ENCODE data around the gene GBP7. TPM values are rescaled to one million over a fixed set of nuclear protein-coding genes. Genes with fewer than 3 reads are reported as not detected.
A peak's percentile ranks its signal among the peaks of the same experiment; 100 is the strongest.

The GBP7 gene
- total and polyA plus RNA-seq, 9 donors = 0.15 to 0.28 TPM; not detected in 7

- Histone ChIP-seq H3K27ac (peak overlapping the region in 1 of 2 donors; percentile 82), H3K36me3 (no peaks in the 10 kb centered on the region), H3K4me3 (no peak overlapping the region), H3K27me3 (no peaks in the 10 kb centered on the region), H3K4me1 (ENCODE audit: insufficient read depth) (peaks cover 7% of the 10 kb centered on the region), H3K9me3 (peaks cover 0 to 5% of the 10 kb centered on the region in 2 donors)
- 0 to 3% (median 0%) methylated on average over 2 of the region's 2 CpGs for WGBS, 3 donors
- intact Hi-C loops (cut with DNase I) = no loop called here
- TF ChIP-seq EP300 (IDR thresholded peaks at IDR 0.05) (no peak), POLR2A (IDR thresholded peaks at IDR 0.05) (no peak), CTCF (IDR thresholded peaks at IDR 0.05) (no peak)
- no peak for DNase-seq
These were observed 24.9 kb upstream of the GBP7 start for GRCh38 chr1:89200663-89201062.

DNA sequence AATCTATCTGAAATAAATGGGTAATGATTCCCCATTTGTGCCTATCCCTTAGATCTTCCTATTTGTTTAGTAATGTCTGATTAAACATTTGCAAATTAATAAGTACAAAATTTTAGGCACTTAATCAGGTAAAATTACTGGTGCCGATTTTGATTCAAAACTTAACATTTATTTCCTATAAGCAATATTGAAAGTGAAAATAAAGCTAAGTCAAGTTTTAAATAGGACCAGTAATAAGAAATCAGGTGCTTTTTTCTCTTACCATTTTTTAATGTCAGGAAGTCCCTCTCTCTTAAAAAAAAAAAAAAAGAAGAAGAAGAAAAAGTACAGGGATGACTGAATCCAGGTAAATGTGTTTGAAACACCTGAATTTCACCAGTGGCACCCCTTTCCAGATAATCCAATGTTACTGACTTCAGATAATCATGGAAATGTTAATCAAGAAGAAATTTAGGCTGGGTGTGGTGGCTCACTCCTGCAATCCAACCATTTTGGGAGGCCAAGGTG lies 23.8 kb upstream of the GBP7 start:
- Histone ChIP-seq H3K27me3 (no peaks in the 10 kb centered on the region), H3K9me3 (no peaks in the 10 kb centered on the region), H3K4me1 (ENCODE audit: insufficient read depth) (peaks cover 7% of the 10 kb centered on the region), H3K4me3 (peak overlapping the region; percentile 42), H3K27ac (peak overlapping the region in 1 of 2 donors; percentile 82), H3K36me3 (no peaks in the 10 kb centered on the region)
- no peak for TF ChIP-seq CTCF (IDR thresholded peaks at IDR 0.05)
- TF ChIP-seq POLR2A (IDR thresholded peaks at IDR 0.05) = no peak
- TF ChIP-seq EP300 (IDR thresholded peaks at IDR 0.05) = no peak
- intact Hi-C loops (cut with DNase I) = loop anchor here in 1 of 4 donors (10.0 kb wide), 1 partner anchor 75 kb away; the partner anchor contains the start of gene GBP5
- WGBS, 3 donors = 6 to 39% (median 18%) methylated on average over 1 of the region's 1 CpG
- no peak for DNase-seq

DNA sequence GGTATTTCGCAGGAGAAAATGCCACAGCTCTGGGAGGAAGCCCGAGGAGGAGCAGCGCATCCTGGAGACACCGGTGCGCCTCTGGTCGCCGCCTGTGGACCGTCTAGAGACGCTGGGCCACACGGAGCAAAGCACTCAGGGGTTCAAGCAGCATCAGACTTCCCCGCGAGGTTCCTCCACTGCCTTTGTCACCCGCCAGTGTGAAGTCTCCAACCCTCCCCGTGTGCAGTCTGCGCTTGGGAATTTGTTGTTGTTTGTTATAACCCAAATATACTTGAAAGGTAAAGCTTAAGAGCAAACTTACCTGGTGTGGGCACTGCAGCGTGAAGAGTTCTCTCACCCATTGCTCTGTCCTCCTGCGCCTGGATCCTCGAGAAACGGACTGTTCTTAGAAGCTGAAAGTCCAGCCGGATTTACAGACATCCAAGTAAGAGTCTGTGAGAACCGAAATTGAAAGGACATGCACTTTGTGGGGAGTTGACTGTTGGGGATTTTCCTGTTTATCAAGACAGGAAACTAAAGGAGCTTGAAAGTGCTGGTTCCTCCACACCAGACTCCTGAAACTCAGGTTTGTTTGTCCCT lies 22.8 kb upstream of the GBP7 start, which contains the start of gene GBP4:
TSS of gene GBP4 (minus strand) at position 452 of the 582 bp plus-strand sequence. CDS start at position 344, 108 bp downstream.
- 1 to 27% (median 11%) methylated on average over 21 of the region's 21 CpGs for whole genome bisulfite sequencing, 3 donors
- peak; percentile 49 to 63 (median 57) for DNase-seq

DNA sequence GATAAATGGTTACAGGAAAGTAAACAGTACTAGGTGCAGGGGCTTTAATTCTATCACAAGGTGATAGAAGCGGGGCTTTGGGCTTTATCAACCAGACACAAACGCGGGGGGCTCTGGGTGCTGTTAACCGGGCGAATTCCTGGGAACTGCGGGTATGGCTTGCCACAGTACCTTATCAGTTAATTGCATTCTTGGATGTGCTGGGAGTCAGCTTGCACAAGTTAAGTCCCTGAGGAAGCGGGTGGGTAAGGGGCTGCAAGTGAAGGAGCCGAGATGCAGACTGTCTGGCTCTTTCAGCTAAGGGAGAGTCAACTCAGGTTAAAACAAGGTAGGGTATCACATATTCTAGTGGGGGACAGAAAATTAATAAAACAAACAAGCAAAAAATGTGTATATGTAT lies 22.3 kb upstream of the GBP7 start:
- Histone ChIP-seq H3K9me3 (no peaks in the 10 kb centered on the region), H3K27me3 (no peaks in the 10 kb centered on the region), H3K4me1 (ENCODE audit: insufficient read depth) (peaks cover 7% of the 10 kb centered on the region), H3K4me3 (peak overlapping the region; percentile 42), H3K36me3 (no peaks in the 10 kb centered on the region), H3K27ac (peak overlapping the region; percentile 60 to 82)
- 0 to 22% (median 8%) methylated on average over 8 of the region's 8 CpGs for WGBS, 3 donors
- peak in 2 of 5 donors; percentile 12 to 28 for DNase-seq
- TF ChIP-seq CTCF (IDR thresholded peaks at IDR 0.05) (no peak), POLR2A (IDR thresholded peaks at IDR 0.05) (no peak), EP300 (IDR thresholded peaks at IDR 0.05) (no peak)
- intact Hi-C loops (cut with DNase I) = loop anchor here in 1 of 4 donors (10.0 kb wide), 1 partner anchor 77 kb away; the partner anchor contains the start of gene GBP5

More for the DNA sequence above, 22.8 kb upstream of the GBP7 start, which contains the start of gene GBP4:
- Histone ChIP-seq H3K27me3 (no peaks in the 10 kb centered on the region), H3K36me3 (no peaks in the 10 kb centered on the region), H3K27ac (peak within 1 kb of the TSS; percentile 60 to 82), H3K4me1 (ENCODE audit: insufficient read depth) (peaks cover 7% of the 10 kb centered on the region), H3K9me3 (no peaks in the 10 kb centered on the region), H3K4me3 (peak within 1 kb of the TSS; percentile 42)
- no peak for TF ChIP-seq EP300 (IDR thresholded peaks at IDR 0.05)
- TF ChIP-seq POLR2A (IDR thresholded peaks at IDR 0.05) = no peak
- no peak for TF ChIP-seq CTCF (IDR thresholded peaks at IDR 0.05)
- intact Hi-C loops (cut with DNase I) = loop anchor here in 1 of 4 donors (10.0 kb wide), 1 partner anchor 76 kb away; the partner anchor contains the start of gene GBP5
